Measurements from ENCODE around the gene SEM1.
"Not testable (repeated sequence)": the region's sequence is repeated elsewhere in the genome, so short reads cannot be mapped to it uniquely, and the experiment has no call there.

Gene SEM1

GRCh38 chr7:96709381-96710228, at the start of gene SEM1:
TSS of gene SEM1 (minus strand) at chr7:96709846. CDS start at chr7:96709763, 83 bp downstream.
- H3K27me3 Mint-ChIP-seq, result peaks cover 0 to 3% of the 10 kb centered on the region in 2 donors
- peaks cover 10 to 15% of the 10 kb centered on the region in 2 donors for H3K4me1 Mint-ChIP-seq
- DNase-seq (peak; percentile 61), ATAC-seq (replicated peaks) (peak; percentile 90 to 94)
- peaks cover 14 to 24% of the 10 kb centered on the region in 2 donors for H3K9me3 Mint-ChIP-seq
- H3K27ac Mint-ChIP-seq, result peak within 1 kb of the TSS; percentile 98
- H3K36me3 Mint-ChIP-seq, result peaks cover 13 to 22% of the 10 kb centered on the region in 2 donors
- peak within 1 kb of the TSS; percentile 92 to 99 for H3K4me3 Mint-ChIP-seq

GRCh38 chr7:96757880-96758279, 48.2 kb upstream of the SEM1 start:
- DNase-seq; H3K36me3 Mint-ChIP-seq; H3K4me3 Mint-ChIP-seq; H3K4me1 Mint-ChIP-seq; H3K27ac Mint-ChIP-seq; ATAC-seq (replicated peaks): not testable (repeated sequence)
- H3K27me3 Mint-ChIP-seq, result peaks cover 12% of the 10 kb centered on the region in 2 donors
- peaks cover 6 to 12% of the 10 kb centered on the region in 2 donors for H3K9me3 Mint-ChIP-seq

- Mint-ChIP-seq H3K36me3 (no peaks in the 10 kb centered on the region), H3K4me1 (no peaks in the 10 kb centered on the region), H3K9me3 (peaks cover 6 to 8% of the 10 kb centered on the region in 2 donors), H3K4me3 (no peak overlapping the region), H3K27ac (no peak overlapping the region), H3K27me3 (peaks cover 0 to 8% of the 10 kb centered on the region in 2 donors)
- ATAC-seq (replicated peaks) (no peak), DNase-seq (no peak)
Observed at GRCh38 chr7:96747418-96747940, 37.8 kb upstream of the SEM1 start.

GRCh38 chr7:96740130-96740529, 30.5 kb upstream of the SEM1 start:
- H3K9me3 Mint-ChIP-seq, result no peaks in the 10 kb centered on the region
- H3K36me3 Mint-ChIP-seq, result no peaks in the 10 kb centered on the region
- DNase-seq (no peak), ATAC-seq (replicated peaks) (no peak)
- no peaks in the 10 kb centered on the region for H3K4me1 Mint-ChIP-seq
- no peak overlapping the region for H3K27ac Mint-ChIP-seq
- no peak overlapping the region for H3K4me3 Mint-ChIP-seq
- peaks cover 5 to 12% of the 10 kb centered on the region in 2 donors for H3K27me3 Mint-ChIP-seq

- Mint-ChIP-seq H3K36me3 (no peaks in the 10 kb centered on the region), H3K9me3 (no peaks in the 10 kb centered on the region), H3K4me1 (no peaks in the 10 kb centered on the region), H3K27me3 (peaks cover 5 to 9% of the 10 kb centered on the region in 2 donors), H3K27ac (no peak overlapping the region), H3K4me3 (no peak overlapping the region)
- DNase-seq (no peak), ATAC-seq (replicated peaks) (no peak)
Observed at GRCh38 chr7:96739609-96740008, 30.0 kb upstream of the SEM1 start.

GRCh38 chr7:96739167-96739566, 29.5 kb upstream of the SEM1 start:
- no peak for DNase-seq
- Mint-ChIP-seq H3K4me1 (no peaks in the 10 kb centered on the region), H3K27me3 (peaks cover 5 to 9% of the 10 kb centered on the region in 2 donors), H3K4me3 (no peak overlapping the region), H3K36me3 (no peaks in the 10 kb centered on the region), H3K9me3 (no peaks in the 10 kb centered on the region), H3K27ac (no peak overlapping the region)
- ATAC-seq (replicated peaks), result no peak

- H3K27ac Mint-ChIP-seq, result no peak overlapping the region
- H3K9me3 Mint-ChIP-seq, result no peaks in the 10 kb centered on the region
- ATAC-seq (replicated peaks), result no peak
- peaks cover 5 to 9% of the 10 kb centered on the region in 2 donors for H3K27me3 Mint-ChIP-seq
- no peaks in the 10 kb centered on the region for H3K36me3 Mint-ChIP-seq
- no peak overlapping the region for H3K4me3 Mint-ChIP-seq
- DNase-seq, result no peak
- no peaks in the 10 kb centered on the region for H3K4me1 Mint-ChIP-seq
Observed at GRCh38 chr7:96738705-96739104, 29.1 kb upstream of the SEM1 start.

- no peak for DNase-seq
- no peak for ATAC-seq (replicated peaks)
- Mint-ChIP-seq H3K27me3 (peaks cover 5 to 9% of the 10 kb centered on the region in 2 donors), H3K9me3 (no peaks in the 10 kb centered on the region), H3K4me3 (no peak overlapping the region), H3K27ac (no peak overlapping the region), H3K4me1 (no peaks in the 10 kb centered on the region), H3K36me3 (no peaks in the 10 kb centered on the region)
Observed at GRCh38 chr7:96737545-96738050, 28.0 kb upstream of the SEM1 start.

- no peaks in the 10 kb centered on the region for H3K9me3 Mint-ChIP-seq
- no peaks in the 10 kb centered on the region for H3K36me3 Mint-ChIP-seq
- no peak for ATAC-seq (replicated peaks)
- H3K4me3 Mint-ChIP-seq, result no peak overlapping the region
- H3K4me1 Mint-ChIP-seq, result no peaks in the 10 kb centered on the region
- H3K27ac Mint-ChIP-seq, result no peak overlapping the region
- peaks cover 0 to 3% of the 10 kb centered on the region in 2 donors for H3K27me3 Mint-ChIP-seq
- no peak for DNase-seq
Observed at GRCh38 chr7:96734343-96734742, 24.7 kb upstream of the SEM1 start.

- DNase-seq (no peak), ATAC-seq (replicated peaks) (no peak)
- H3K36me3 Mint-ChIP-seq, result no peaks in the 10 kb centered on the region
- no peaks in the 10 kb centered on the region for H3K9me3 Mint-ChIP-seq
- no peaks in the 10 kb centered on the region for H3K4me1 Mint-ChIP-seq
- peaks cover 2 to 3% of the 10 kb centered on the region in 2 donors for H3K27me3 Mint-ChIP-seq
- no peak overlapping the region for H3K4me3 Mint-ChIP-seq
- H3K27ac Mint-ChIP-seq, result no peak overlapping the region
Observed at GRCh38 chr7:96729820-96730219, 20.2 kb upstream of the SEM1 start.

- H3K9me3 Mint-ChIP-seq, result no peaks in the 10 kb centered on the region
- H3K27me3 Mint-ChIP-seq, result peaks cover 4 to 18% of the 10 kb centered on the region in 2 donors
- no peak overlapping the region for H3K27ac Mint-ChIP-seq
- ATAC-seq (replicated peaks), result no peak
- no peaks in the 10 kb centered on the region for H3K36me3 Mint-ChIP-seq
- DNase-seq, result no peak
- H3K4me3 Mint-ChIP-seq, result no peak overlapping the region
- no peaks in the 10 kb centered on the region for H3K4me1 Mint-ChIP-seq
Observed at GRCh38 chr7:96728139-96728538, 18.5 kb upstream of the SEM1 start.

GRCh38 chr7:96727534-96728088, 18.0 kb upstream of the SEM1 start:
- Mint-ChIP-seq H3K27me3 (peaks cover 9 to 23% of the 10 kb centered on the region in 2 donors), H3K9me3 (peaks cover 0 to 3% of the 10 kb centered on the region in 2 donors), H3K4me3 (no peak overlapping the region), H3K27ac (no peak overlapping the region), H3K4me1 (no peaks in the 10 kb centered on the region), H3K36me3 (no peaks in the 10 kb centered on the region)
- DNase-seq, result no peak
- no peak for ATAC-seq (replicated peaks)

GRCh38 chr7:96723622-96724021, 14.0 kb upstream of the SEM1 start:
- no peak for DNase-seq
- no peak overlapping the region for H3K27ac Mint-ChIP-seq
- no peaks in the 10 kb centered on the region for H3K4me1 Mint-ChIP-seq
- no peaks in the 10 kb centered on the region for H3K36me3 Mint-ChIP-seq
- H3K27me3 Mint-ChIP-seq, result peaks cover 20 to 40% of the 10 kb centered on the region in 2 donors
- H3K4me3 Mint-ChIP-seq, result no peak overlapping the region
- H3K9me3 Mint-ChIP-seq, result peaks cover 0 to 5% of the 10 kb centered on the region in 2 donors
- ATAC-seq (replicated peaks), result no peak

GRCh38 chr7:96722928-96723327, 13.3 kb upstream of the SEM1 start:
- H3K27ac Mint-ChIP-seq; DNase-seq; H3K36me3 Mint-ChIP-seq; ATAC-seq (replicated peaks); H3K4me3 Mint-ChIP-seq; H3K9me3 Mint-ChIP-seq; H3K4me1 Mint-ChIP-seq: not testable (repeated sequence)
- H3K27me3 Mint-ChIP-seq, result peaks cover 20 to 40% of the 10 kb centered on the region in 2 donors
